OCI-LY1 (cell line): Measurements from ENCODE around the gene SLK.

Experiments
- H2AFZ ChIP-seq: fragments of 200-600 bp; sonication (generic), shearing (Covaris generic); 2 replicates; pipeline ENCODE4 v1.6.0; 2014; ENCODE audit warnings: antibody characterized with exemption, mild to moderate bottlenecking, low read length
- H3F3A ChIP-seq: fragments of 200-600 bp; sonication (generic), shearing (Covaris generic); 2 replicates; pipeline ENCODE4 v1.6.0; 2014; ENCODE audit warnings: mild to moderate bottlenecking, antibody characterized with exemption, low read length, moderate library complexity; ENCODE audit not compliant: insufficient read depth
- H3K27ac ChIP-seq: fragments of 200-600 bp; sonication (generic); 2 replicates; pipeline ENCODE4 v1.5.1; 2014; ENCODE audit warnings: low read length, mixed run types, mild to moderate bottlenecking, low read depth; ENCODE audit not compliant: poor library complexity, severe bottlenecking
- H3K27me3 ChIP-seq: fragments of 200-600 bp; sonication (generic); 2 replicates; pipeline ENCODE4 v1.6.0; 2014; ENCODE audit warnings: antibody characterized with exemption, mild to moderate bottlenecking, low read length, moderate library complexity; ENCODE audit not compliant: insufficient read depth
- H3K36me3 ChIP-seq: fragments of 200-600 bp; sonication (generic); 2 replicates; pipeline ENCODE4 v1.6.1; 2014; ENCODE audit warnings: mild to moderate bottlenecking, antibody characterized with exemption, low read length, moderate library complexity, mixed read lengths; ENCODE audit not compliant: insufficient read depth
- H3K4me1 ChIP-seq: fragments of 200-600 bp; sonication (generic); 2 replicates; pipeline ENCODE4 v1.5.1; 2014; ENCODE audit warnings: mild to moderate bottlenecking, low read length, moderate library complexity; ENCODE audit not compliant: insufficient read depth, severe bottlenecking
- H3K4me2 ChIP-seq: fragments of 200-600 bp; sonication (generic), shearing (Covaris generic); 2 replicates; pipeline ENCODE4 v1.6.1; 2014; ENCODE audit warnings: low read length
- H3K4me3 ChIP-seq: fragments of 200-600 bp; sonication (generic); 2 replicates; pipeline ENCODE4 v1.5.1; 2014; ENCODE audit warnings: low read length, low read depth, mild to moderate bottlenecking, mixed read lengths; ENCODE audit not compliant: poor library complexity, severe bottlenecking
- H3K79me2 ChIP-seq: fragments of 200-600 bp; shearing (Covaris generic); 2 replicates; pipeline ENCODE4 v1.6.1; 2016; ENCODE audit warnings: mixed run types, low read length, mixed read lengths; ENCODE audit not compliant: insufficient read depth
- H3K9ac ChIP-seq: fragments of 200-600 bp; sonication (generic), shearing (Covaris generic); 2 replicates; pipeline ENCODE4 v1.6.1; 2014; ENCODE audit warnings: mild to moderate bottlenecking, low read length, mixed read lengths
- H3K9me2 ChIP-seq: fragments of 200-600 bp; sonication (generic), shearing (Covaris generic); 2 replicates; pipeline ENCODE4 v1.6.1; 2014; ENCODE audit warnings: low read depth, mild to moderate bottlenecking, low read length, mixed read lengths
- H3K9me3 ChIP-seq: fragments of 200-600 bp; shearing (Covaris generic); 2 replicates; pipeline ENCODE4 v1.6.1; 2014; ENCODE audit warnings: low read length, mixed read lengths
- H4K20me1 ChIP-seq: fragments of 200-600 bp; sonication (generic), shearing (Covaris generic); 2 replicates; pipeline ENCODE4 v1.6.0; 2016; ENCODE audit warnings: mild to moderate bottlenecking, low read length; ENCODE audit not compliant: insufficient read depth
- CTCF ChIP-seq: fragments of 200-600 bp; sonication (generic), shearing (Covaris generic); IDR thresholded peaks from 2 replicates; pipeline ENCODE4 v1.5.1; 2017; ENCODE audit warnings: mild to moderate bottlenecking, antibody characterized with exemption, low read length, moderate library complexity, mixed read lengths
- EZH2 ChIP-seq: fragments of 200-600 bp; sonication (generic), shearing (Covaris generic); IDR thresholded peaks from 2 replicates; pipeline ENCODE4 v1.8.0; 2017; ENCODE audit warnings: borderline replicate concordance, mixed run types, mild to moderate bottlenecking, antibody characterized with exemption, low read length, moderate library complexity, mixed read lengths

The SLK gene

GRCh38 chr10:103930449-103930848 is 36.5 kb upstream of the SLK start:
- no peak overlapping the region for H3K27ac ChIP-seq
- H3K4me3 ChIP-seq, result no peak overlapping the region
- no peaks in the 10 kb centered on the region for H3K79me2 ChIP-seq
- no peaks in the 10 kb centered on the region for H3K9me2 ChIP-seq
- no peaks in the 10 kb centered on the region for H3F3A ChIP-seq
- 0 out of 2 replicates have a peak, but pooled peaks cover 5% of the 10 kb centered on the region for H3K27me3 ChIP-seq
- no peak overlapping the region for H2AFZ ChIP-seq
- no peaks in the 10 kb centered on the region for H3K4me1 ChIP-seq
- H3K36me3 ChIP-seq, result no peaks in the 10 kb centered on the region
- H3K9ac ChIP-seq, result no peak overlapping the region
- no peak overlapping the region for H3K4me2 ChIP-seq
- H3K9me3 ChIP-seq, result no peaks in the 10 kb centered on the region
- TF ChIP-seq CTCF (no peak), EZH2 (no peak)
- no peaks in the 10 kb centered on the region for H4K20me1 ChIP-seq

- Histone ChIP-seq H3K9me2 (no peaks in the 10 kb centered on the region), H3K4me1 (no peaks in the 10 kb centered on the region), H3K79me2 (no peaks in the 10 kb centered on the region), H3K9me3 (no peaks in the 10 kb centered on the region), H2AFZ (no peak overlapping the region), H3K27ac (no peak overlapping the region), H3K27me3 (0 out of 2 replicates have a peak, but pooled peaks cover 5% of the 10 kb centered on the region), H3K4me2 (no peak overlapping the region), H3K4me3 (no peak overlapping the region), H4K20me1 (no peaks in the 10 kb centered on the region), H3K9ac (no peak overlapping the region), H3K36me3 (no peaks in the 10 kb centered on the region), H3F3A (no peaks in the 10 kb centered on the region)
- TF ChIP-seq EZH2 (no peak), CTCF (no peak)
Measured at GRCh38 chr10:103930881-103931280, 36.1 kb upstream of the SLK start.

- Histone ChIP-seq H3K9ac (no peak overlapping the region), H3F3A (no peaks in the 10 kb centered on the region), H3K79me2 (no peaks in the 10 kb centered on the region), H3K9me3 (no peaks in the 10 kb centered on the region), H3K4me1 (no peaks in the 10 kb centered on the region), H3K4me2 (no peak overlapping the region), H3K9me2 (no peaks in the 10 kb centered on the region), H3K27me3 (0 out of 2 replicates have a peak, but pooled peaks cover 5% of the 10 kb centered on the region), H3K36me3 (no peaks in the 10 kb centered on the region), H3K27ac (no peak overlapping the region), H3K4me3 (no peak overlapping the region), H2AFZ (no peak overlapping the region), H4K20me1 (no peaks in the 10 kb centered on the region)
- no peak for TF ChIP-seq EZH2
- TF ChIP-seq CTCF, result no peak
Measured at GRCh38 chr10:103931603-103932002, 35.3 kb upstream of the SLK start.
